ENCODE data around the gene TLR1.
A peak's percentile ranks its signal among the peaks of the same experiment; 100 is the strongest.

The TLR1 gene

GRCh38 chr4:38765382-38765781 lies 39.2 kb downstream of the TLR1 start:
- peak; percentile 88 for DNase-seq (ENCODE audit: low read depth)
- TF ChIP-seq, protein P1, sequence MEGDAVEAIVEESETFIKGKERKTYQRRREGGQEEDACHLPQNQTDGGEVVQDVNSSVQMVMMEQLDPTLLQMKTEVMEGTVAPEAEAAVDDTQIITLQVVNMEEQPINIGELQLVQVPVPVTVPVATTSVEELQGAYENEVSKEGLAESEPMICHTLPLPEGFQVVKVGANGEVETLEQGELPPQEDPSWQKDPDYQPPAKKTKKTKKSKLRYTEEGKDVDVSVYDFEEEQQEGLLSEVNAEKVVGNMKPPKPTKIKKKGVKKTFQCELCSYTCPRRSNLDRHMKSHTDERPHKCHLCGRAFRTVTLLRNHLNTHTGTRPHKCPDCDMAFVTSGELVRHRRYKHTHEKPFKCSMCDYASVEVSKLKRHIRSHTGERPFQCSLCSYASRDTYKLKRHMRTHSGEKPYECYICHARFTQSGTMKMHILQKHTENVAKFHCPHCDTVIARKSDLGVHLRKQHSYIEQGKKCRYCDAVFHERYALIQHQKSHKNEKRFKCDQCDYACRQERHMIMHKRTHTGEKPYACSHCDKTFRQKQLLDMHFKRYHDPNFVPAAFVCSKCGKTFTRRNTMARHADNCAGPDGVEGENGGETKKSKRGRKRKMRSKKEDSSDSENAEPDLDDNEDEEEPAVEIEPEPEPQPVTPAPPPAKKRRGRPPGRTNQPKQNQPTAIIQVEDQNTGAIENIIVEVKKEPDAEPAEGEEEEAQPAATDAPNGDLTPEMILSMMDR (IDR thresholded peaks at IDR 0.05; ENCODE audit: insufficient read depth, low read depth, low read length, missing control alignments), result no peak
- no peak overlapping the region for H3K4me3 ChIP-seq (ENCODE audit: low read length)

DNA sequence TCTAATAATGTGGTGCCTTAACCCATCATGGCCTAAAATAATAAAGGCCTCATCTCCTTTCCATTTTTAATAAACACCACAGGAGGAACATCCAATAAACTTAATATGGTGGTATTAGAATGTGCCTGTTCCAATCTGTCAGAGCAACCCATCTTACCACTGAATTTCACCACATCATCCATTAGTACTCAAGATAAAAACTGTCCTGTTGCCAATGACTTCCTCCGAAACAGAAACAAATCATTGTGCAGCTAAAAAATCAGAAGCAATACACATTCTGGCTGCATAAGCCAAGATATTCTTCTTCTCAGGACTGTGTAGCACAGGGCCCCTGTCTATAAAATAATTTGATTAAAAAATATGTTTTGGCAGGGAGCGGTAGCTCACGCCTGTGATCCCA lies 40.3 kb downstream of the TLR1 start:
- no peak for DNase-seq (ENCODE audit: low read depth)
- TF ChIP-seq, protein P1 (IDR thresholded peaks at IDR 0.05; ENCODE audit: insufficient read depth, low read depth, low read length, missing control alignments), result no peak
- H3K4me3 ChIP-seq (ENCODE audit: low read length), result no peak overlapping the region

DNA sequence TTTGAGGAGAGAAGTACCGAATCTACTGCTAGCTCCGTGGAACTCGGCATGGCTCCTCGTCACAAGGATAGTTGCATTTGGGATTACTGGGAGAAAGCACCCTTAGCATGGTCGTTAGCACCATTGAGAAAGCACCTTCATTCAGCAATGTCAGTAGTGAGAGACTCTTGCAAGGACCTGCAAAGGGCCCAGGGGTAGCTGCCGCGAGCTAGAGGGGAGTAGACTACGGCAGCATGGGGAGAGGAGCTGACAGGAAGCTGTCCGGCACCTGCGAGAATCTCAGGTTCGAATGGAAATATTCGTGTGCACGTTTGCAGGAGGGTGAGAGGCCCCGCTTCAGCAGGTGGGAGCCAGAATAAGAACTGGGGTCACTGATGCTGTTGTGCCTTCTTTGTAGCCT lies 42.0 kb downstream of the TLR1 start:
- DNase-seq (ENCODE audit: low read depth), result no peak
- TF ChIP-seq, protein P1 (IDR thresholded peaks at IDR 0.05; ENCODE audit: insufficient read depth, low read depth, low read length, missing control alignments), result no peak
- H3K4me3 ChIP-seq (ENCODE audit: low read length), result no peak overlapping the region

- H3K4me3 ChIP-seq (ENCODE audit: low read length), result no peak overlapping the region
- no peak for DNase-seq (ENCODE audit: low read depth)
- TF ChIP-seq, protein P1 (IDR thresholded peaks at IDR 0.05; ENCODE audit: insufficient read depth, low read depth, low read length, missing control alignments), result no peak
Observed at GRCh38 chr4:38759790-38760122, 44.8 kb downstream of the TLR1 start.

DNA sequence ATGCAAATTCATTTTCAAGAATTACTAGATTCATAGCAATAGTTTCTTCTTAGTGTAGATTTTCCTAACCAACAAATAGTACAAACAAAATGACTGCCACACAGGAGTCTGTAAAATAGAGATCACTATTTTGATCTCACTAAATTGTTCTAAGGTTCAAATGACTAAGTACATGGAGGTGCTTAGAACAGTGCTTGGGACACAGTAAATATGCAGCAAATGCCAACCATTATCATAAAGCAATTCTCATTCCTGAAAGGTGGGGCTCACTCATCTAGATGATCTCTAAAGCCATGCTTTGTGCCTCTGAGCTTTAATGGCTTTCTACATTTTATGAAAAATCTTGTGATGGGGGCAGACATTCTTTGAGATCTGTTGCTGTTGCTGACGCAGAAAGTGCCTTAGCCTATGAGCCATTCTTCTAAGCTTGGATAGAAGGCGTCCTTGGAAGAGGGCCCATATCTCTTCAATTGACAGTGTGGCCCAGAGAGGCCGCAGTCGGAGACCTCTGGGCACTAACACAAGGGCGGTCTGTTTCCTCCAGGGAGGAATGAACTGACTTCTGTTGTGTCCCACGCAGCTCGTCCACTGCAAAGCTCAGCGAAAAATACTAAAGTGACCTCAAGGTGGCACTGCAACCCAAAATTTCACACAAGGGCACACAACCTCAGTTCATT lies 45.3 kb downstream of the TLR1 start:
- H3K4me3 ChIP-seq (ENCODE audit: low read length), result no peak overlapping the region
- TF ChIP-seq, protein P1 (IDR thresholded peaks at IDR 0.05; ENCODE audit: insufficient read depth, low read depth, low read length, missing control alignments), result peak; percentile 65

DNA sequence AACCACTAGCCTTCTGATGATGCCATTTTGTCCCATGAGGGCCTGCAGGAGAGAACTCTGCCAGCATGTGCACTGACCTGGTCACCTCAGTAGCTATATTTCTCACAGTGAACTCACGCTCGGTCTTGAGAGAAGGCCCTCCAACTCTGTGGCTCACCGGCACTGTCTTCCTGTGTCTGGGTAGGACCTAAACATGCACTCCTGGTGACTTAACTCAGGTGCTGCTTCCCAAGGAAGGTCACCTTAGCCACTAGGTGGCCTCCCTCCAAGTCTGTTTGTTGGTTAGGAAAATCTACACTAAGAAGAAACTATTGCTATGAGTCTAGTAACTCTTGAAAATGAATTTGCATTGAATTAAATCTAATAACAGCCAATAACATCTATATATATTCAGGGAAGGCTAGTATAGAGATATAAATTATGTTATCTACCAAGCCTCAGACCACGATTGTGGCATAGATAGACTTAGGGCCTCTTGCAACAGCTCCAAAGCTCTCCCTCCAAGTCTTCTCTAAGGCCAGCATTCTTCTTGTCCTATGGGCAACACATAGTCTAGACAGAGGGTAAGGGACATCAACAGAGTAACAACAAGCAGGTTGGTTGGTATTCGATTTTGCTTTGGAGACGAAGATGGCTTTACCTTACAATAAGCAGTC lies 46.5 kb downstream of the TLR1 start:
- H3K4me3 ChIP-seq (ENCODE audit: low read length), result no peak overlapping the region
- TF ChIP-seq, protein P1 (IDR thresholded peaks at IDR 0.05; ENCODE audit: insufficient read depth, low read depth, low read length, missing control alignments), result peak; percentile 62
- peak; percentile 56 for DNase-seq (ENCODE audit: low read depth)

More for the DNA sequence above, 45.3 kb downstream of the TLR1 start:
- peak; percentile 50 for DNase-seq (ENCODE audit: low read depth)

Measured in epithelial cell of esophagus (primary cell).